ENCODE measurements around the gene IQGAP3. TPM values are rescaled to one million over a fixed set of nuclear protein-coding genes. Genes with fewer than 3 reads are reported as not detected.
"Not testable (repeated sequence)": the region's sequence is repeated elsewhere in the genome, so short reads cannot be mapped to it uniquely, and the experiment has no call there.

IQGAP3 gene
- total RNA-seq, 2 experiments from 2014 or later, result not detected

DNA sequence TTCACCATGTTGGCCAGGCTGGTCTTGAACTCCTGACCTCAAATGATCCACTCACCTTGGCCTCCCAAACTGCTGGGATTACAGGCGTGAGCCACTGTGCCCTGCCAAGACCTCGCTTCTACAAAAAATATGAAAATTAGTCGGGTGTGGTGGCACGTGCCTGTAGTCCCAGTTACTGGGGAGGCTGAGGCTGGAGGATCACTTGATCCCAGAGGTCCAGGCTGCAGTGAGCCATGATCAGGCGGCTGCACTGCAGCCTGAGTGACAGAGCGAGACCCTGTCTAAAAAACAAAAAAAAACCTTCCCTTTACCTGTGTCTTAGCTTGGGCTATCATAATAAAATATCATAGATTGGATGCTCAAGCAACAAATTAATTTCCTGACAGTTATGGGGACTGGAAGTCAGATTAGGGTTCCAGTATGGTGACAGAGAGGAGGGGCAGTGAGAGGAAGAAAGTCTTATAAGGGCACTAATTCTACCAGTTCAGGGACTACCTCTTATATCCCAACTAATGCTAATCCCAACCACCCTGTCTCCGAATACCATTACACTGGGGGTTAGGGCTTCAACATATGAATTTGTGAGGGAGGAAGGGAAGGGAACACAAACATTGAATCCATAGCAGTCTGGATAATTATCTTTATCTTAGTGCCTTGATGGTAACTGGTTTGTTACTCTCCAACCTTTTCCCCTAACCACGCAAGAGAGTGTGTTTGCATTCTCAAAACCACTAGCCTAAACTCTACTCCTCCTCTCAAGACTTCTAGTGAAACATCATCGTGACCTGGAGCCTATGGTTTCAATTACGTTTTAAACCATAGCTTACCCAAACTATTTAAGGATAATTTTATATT is 18.2 kb upstream of the IQGAP3 start:
- DNase-seq, result no peak
- TF ChIP-seq, protein P1, sequence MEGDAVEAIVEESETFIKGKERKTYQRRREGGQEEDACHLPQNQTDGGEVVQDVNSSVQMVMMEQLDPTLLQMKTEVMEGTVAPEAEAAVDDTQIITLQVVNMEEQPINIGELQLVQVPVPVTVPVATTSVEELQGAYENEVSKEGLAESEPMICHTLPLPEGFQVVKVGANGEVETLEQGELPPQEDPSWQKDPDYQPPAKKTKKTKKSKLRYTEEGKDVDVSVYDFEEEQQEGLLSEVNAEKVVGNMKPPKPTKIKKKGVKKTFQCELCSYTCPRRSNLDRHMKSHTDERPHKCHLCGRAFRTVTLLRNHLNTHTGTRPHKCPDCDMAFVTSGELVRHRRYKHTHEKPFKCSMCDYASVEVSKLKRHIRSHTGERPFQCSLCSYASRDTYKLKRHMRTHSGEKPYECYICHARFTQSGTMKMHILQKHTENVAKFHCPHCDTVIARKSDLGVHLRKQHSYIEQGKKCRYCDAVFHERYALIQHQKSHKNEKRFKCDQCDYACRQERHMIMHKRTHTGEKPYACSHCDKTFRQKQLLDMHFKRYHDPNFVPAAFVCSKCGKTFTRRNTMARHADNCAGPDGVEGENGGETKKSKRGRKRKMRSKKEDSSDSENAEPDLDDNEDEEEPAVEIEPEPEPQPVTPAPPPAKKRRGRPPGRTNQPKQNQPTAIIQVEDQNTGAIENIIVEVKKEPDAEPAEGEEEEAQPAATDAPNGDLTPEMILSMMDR (IDR thresholded peaks at IDR 0.05), result no peak
- Histone ChIP-seq H3K36me3 (ENCODE audit: insufficient read depth, low read length) (peaks cover 26% of the 10 kb centered on the region), H3K9me3 (ENCODE audit: control insufficient read depth in 1 of 2, insufficient read depth in 1 of 2, low read length in 2 of 2) (no peaks in the 10 kb centered on the region), H3K4me1 (ENCODE audit: insufficient read depth, low read length) (peaks cover 26% of the 10 kb centered on the region), H3K27ac (ENCODE audit: low read depth in 1 of 2, low read length in 2 of 2) (peak overlapping the region; percentile 33), H3K4me3 (ENCODE audit: low read length) (peak overlapping the region; percentile 78), H3K27me3 (ENCODE audit: control insufficient read depth in 1 of 2, insufficient read depth in 2 of 2, low read length in 2 of 2) (no peaks in the 10 kb centered on the region)
- Mint-ChIP-seq H3K4me3 (peak overlapping the region; percentile 90), H3K27me3 (no peaks in the 10 kb centered on the region), H3K36me3 (ENCODE audit: low read depth) (peaks cover 31% of the 10 kb centered on the region), H3K9me3 (no peaks in the 10 kb centered on the region), H3K27ac (peak overlapping the region; percentile 89), H3K4me1 (ENCODE audit: low read depth) (peaks cover 28% of the 10 kb centered on the region)
- no peak for ATAC-seq (ENCODE audit: poor library complexity)
- POLR2A ChIA-PET, result interaction anchor here (0.9 to 2.7 kb wide), 11 partner anchors 9 to 135 kb away, joined by 3 to 36 read pairs (median 5); partner anchors contain the start of genes GPATCH4 and MEF2D
- CTCF ChIA-PET, result interaction anchor here (1.0 to 2.5 kb wide), 6 partner anchors 18 to 205 kb away, joined by 3 to 12 read pairs (median 6); no protein-coding TSS in a partner anchor
- intact Hi-C loops (cut with DNase I, micrococcal nuclease), result loop anchor here in 1 of 2 experiments (1.0 kb wide), 1 partner anchor 11 kb away; the partner anchor contains the start of gene GPATCH4

DNA sequence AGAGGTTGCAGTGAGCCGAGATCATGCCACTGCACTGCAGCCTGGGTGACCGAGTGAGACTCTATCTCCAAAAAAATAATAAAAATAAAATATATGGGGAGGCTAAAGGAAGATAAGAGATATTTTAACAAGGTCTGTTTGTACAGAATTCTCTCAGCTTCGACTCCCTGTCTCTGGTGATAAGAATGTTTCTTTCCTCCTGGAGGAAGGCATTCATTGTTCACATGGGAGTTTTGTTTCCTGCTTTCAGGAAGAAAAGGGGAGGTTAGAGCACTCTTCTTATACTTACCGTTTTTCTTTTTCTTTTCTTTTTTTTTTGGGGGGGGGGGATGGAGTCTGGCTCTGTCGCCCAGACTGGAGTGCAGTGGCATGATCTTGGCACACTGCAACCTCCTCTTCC is 17.2 kb upstream of the IQGAP3 start:
- peaks cover 22% of the 10 kb centered on the region for H3K4me1 Mint-ChIP-seq (ENCODE audit: low read depth)
- H3K27me3 Mint-ChIP-seq, result no peaks in the 10 kb centered on the region
- no peak overlapping the region for H3K27ac Mint-ChIP-seq
- no peak for ATAC-seq (ENCODE audit: poor library complexity)
- H3K9me3 Mint-ChIP-seq, result no peaks in the 10 kb centered on the region
- Histone ChIP-seq H3K27ac (ENCODE audit: low read depth in 1 of 2, low read length in 2 of 2) (no peak overlapping the region), H3K27me3 (ENCODE audit: control insufficient read depth in 1 of 2, insufficient read depth in 2 of 2, low read length in 2 of 2) (no peaks in the 10 kb centered on the region), H3K4me3 (ENCODE audit: low read length) (no peak overlapping the region), H3K36me3 (ENCODE audit: insufficient read depth, low read length) (peaks cover 16% of the 10 kb centered on the region), H3K4me1 (ENCODE audit: insufficient read depth, low read length) (peaks cover 26% of the 10 kb centered on the region), H3K9me3 (ENCODE audit: control insufficient read depth in 1 of 2, insufficient read depth in 1 of 2, low read length in 2 of 2) (no peaks in the 10 kb centered on the region)
- ChIA-PET CTCF (interaction anchor here (2.5 kb wide), 1 partner anchor 19 kb away, joined by 6 read pairs; no protein-coding TSS in a partner anchor), POLR2A (interaction anchor here (1.4 kb wide), 1 partner anchor 9 kb away, joined by 3 read pairs; no protein-coding TSS in a partner anchor)
- TF ChIP-seq, protein P1 (IDR thresholded peaks at IDR 0.05), result no peak
- no peak overlapping the region for H3K4me3 Mint-ChIP-seq
- DNase-seq, result no peak
- intact Hi-C loops (cut with DNase I, micrococcal nuclease), result no loop called here
- H3K36me3 Mint-ChIP-seq (ENCODE audit: low read depth), result peaks cover 25% of the 10 kb centered on the region

DNA sequence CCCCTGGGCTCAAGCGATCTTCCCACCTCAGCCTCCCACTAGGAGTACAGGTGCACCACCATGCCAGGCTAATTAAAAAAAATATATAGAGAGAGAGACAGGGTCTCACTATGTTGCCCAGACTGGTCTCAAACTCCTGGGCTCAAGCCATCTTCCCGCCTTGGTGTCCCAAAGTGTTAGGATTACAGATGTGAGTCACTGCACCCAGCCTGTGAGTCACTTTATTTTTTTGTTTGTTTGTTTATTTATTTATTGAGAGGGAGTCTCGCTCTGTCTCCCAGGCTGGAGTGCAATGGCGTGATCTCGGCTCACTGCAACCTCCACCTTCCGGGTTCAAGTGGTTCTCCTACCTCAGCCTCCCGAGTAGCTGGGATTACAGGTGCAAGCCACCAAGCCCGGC is 15.6 kb upstream of the IQGAP3 start:
- DNase-seq; POLR2A ChIA-PET; H3K27me3 Mint-ChIP-seq; H3K27ac Mint-ChIP-seq; H3K4me3 ChIP-seq (ENCODE audit: low read length); H3K9me3 Mint-ChIP-seq; H3K36me3 ChIP-seq (ENCODE audit: insufficient read depth, low read length); H3K9me3 ChIP-seq (ENCODE audit: control insufficient read depth in 1 of 2, insufficient read depth in 1 of 2, low read length in 2 of 2); H3K27ac ChIP-seq (ENCODE audit: low read depth in 1 of 2, low read length in 2 of 2); ATAC-seq (ENCODE audit: poor library complexity); intact Hi-C loops (cut with DNase I, micrococcal nuclease); H3K27me3 ChIP-seq (ENCODE audit: control insufficient read depth in 1 of 2, insufficient read depth in 2 of 2, low read length in 2 of 2): not testable (repeated sequence)
- CTCF ChIA-PET, result interaction anchor here (2.5 kb wide), 1 partner anchor 20 kb away, joined by 6 read pairs; no protein-coding TSS in a partner anchor
- Mint-ChIP-seq H3K4me1 (ENCODE audit: low read depth) (peaks cover 34% of the 10 kb centered on the region), H3K4me3 (peak overlapping the region; percentile 25), H3K36me3 (ENCODE audit: low read depth) (peaks cover 16% of the 10 kb centered on the region)
- peaks cover 35% of the 10 kb centered on the region for H3K4me1 ChIP-seq (ENCODE audit: insufficient read depth, low read length)

Data from CD4-positive, alpha-beta T cell (primary cell).